Middle frontal gyrus (tissue), 1 donor: ENCODE data around the gene ENDOU.
"Not testable (repeated sequence)": the region's sequence is repeated elsewhere in the genome, so short reads cannot be mapped to it uniquely, and the experiment has no call there.

Source experiments
- DNase-seq: peaks from one replicate; pipeline ENCODE4 v3.0.0-alpha.2; 2015; ENCODE audit warnings: low spot score; ENCODE audit errors: extremely low spot score

ENDOU gene

DNA sequence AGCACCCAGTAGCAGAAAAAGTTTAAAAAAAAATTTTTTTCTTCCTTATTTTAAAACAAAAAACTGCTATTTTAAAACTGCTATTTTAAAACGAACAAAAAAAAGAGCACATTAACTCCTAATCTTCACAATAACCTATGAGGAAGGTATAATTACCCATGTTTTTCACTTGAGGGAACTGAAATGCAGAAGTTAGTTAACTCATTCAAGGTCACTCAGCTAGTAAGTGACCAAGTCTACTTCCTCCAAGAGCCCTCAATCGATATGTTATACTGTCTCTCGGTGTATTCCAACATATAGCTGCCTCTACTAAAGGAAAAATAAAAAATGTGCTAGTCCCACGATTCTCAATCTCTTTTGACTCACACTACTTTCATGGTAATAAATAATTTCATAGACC lies 27.2 kb downstream of the ENDOU start:
- DNase-seq, result no peak

DNA sequence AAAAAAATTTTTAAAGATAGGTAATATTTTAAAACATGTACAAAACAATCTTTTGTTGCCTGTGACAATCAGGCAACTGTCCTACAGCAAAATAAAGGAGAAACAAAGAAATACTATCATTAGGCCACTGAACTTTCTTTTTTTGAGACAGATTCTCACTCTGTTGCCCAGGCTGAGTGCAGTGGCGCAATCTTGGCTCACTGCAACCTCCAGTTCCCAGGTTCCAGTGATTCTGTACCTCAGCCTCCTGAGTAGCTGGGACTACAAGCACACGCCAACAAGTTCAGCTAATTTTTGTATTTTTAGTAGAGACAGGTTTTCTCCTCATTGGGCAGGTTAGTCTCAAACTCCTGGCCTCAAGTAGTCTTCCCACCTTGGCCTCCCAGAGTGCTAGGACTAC lies 36.1 kb downstream of the ENDOU start:
- no peak for DNase-seq

DNA sequence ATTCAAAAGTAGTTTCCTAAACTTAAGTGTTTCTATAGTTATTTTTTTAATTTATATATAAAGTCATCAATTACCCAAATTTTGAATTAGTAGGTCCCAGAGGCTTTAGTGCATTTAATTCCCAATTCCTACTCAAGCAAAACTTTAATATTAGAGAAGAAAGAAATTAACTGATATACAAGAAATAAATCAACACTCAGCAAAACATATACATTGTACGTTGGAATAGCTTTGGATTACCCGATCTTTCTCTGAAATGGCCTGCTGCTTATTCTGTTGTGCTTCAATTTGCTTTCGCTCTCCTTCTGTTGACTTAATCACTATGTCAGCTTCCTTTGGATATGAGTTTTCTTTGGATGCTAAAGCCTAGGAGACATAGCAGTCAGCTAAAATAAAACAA lies 37.7 kb downstream of the ENDOU start:
- no peak for DNase-seq

DNA sequence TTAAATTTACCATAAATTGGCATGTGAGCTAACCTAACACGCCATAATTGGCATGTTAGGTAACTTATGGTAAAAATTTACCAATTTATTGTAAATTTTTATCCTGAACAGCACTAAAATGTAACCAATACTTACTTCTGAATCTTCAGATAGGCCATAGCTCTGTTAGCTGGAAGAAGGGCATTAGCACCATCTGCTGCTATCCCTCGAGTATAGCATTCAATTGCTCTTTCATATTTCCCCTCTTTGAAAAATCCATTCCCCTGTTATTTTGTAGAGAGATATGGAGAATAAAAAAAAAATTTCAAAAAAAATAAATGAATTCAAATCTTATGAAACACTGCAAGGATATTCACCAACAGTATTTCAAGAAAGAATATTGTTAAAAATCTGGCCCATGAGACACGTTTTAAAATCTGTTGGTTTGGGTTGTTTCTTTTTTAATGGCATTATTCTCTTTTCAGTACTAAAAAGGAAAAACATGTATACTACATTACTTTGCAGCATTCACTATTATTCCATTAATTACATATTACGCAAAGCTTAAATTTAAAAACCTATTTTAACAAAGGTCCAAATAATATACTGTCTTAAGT lies 38.5 kb downstream of the ENDOU start:
- DNase-seq, result peak; percentile 35

DNA sequence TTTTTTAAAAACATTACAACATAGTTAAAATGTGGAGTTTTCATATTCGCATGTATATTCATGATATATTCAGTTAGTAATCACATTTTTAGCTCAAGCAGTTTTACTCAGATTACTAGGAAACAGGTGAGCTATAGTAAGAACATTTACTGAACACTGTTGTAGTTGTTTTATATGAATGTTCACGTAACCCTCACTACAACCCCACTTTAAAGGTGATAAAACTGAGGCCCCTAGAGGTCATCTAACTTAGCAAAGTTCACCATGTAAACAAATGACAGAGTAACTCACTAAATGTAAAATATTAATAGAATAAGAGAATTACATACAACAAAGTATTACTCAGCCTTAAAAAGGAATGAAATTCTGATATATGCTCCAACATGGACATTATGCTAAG lies 45.5 kb downstream of the ENDOU start:
- no peak for DNase-seq

DNA sequence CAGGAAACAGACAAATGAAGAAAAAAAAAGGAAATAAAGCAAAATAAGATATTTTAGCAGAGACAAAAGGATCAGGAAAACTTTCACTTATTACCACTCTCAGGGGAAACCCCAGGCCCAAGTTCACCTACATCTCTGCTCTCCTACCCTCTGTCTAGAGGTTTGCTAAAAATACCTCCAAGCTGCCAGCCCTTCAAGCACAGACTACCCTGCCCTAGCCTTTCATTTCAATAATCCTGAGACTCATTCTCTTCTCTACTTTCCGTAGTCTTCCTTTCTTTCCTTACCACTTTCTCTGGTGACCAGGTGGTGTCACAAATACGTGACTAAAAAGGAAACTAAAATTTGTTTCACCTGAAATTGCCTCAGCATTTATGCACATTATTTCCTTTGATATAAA lies 53.2 kb downstream of the ENDOU start:
- no peak for DNase-seq

DNA sequence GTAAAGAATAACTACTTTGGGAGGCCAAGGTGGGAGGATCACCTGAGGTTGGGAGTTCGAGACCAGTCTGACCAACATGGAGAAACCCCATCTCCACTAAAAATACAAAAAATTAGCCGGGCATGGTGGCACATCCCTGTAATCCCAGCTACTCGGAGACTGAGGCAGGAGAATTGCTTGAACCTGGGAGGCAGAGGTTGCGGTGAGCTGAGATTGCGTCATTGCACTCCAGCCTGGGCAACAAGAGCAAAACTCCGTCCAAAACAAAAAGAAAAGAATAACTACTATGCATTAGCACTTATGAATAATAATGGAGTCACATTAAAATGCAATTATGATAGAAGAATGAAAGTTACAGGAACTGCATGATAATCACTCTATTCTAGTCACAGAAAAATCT lies 57.4 kb downstream of the ENDOU start:
- DNase-seq, result not testable (repeated sequence)
